Activated CD4-positive, alpha-beta memory T cell treated with anti-CD3 and anti-CD28 coated beads for 36 hours (primary cell): ENCODE results near the gene MRPS16. TPM values are rescaled to one million over a fixed set of nuclear protein-coding genes. Genes with fewer than 3 reads are reported as not detected.

Experiments used
- CTCF ChIA-PET: fragments of 350-600 bp; sonication (Branson Sonifier 250); formaldehyde crosslinking; loops from one replicate; lab custom pipeline; 2021; ENCODE audit warnings: antibody characterized with exemption, inconsistent platforms; lab: Charles Lee
- POLR2A ChIA-PET: fragments of 350-600 bp; sonication (Branson Sonifier 250); formaldehyde crosslinking; loops from one replicate; lab custom pipeline; 2021; ENCODE audit warnings: antibody characterized with exemption; lab: Charles Lee
- DNase-seq: peaks from one replicate; pipeline ENCODE4 v3.0.0-alpha.2; 2020
- H3K27ac Mint-ChIP-seq: one replicate; pipeline ENCODE4 v1.8.0; 2021; ENCODE audit warnings: mixed read lengths
- H3K27me3 Mint-ChIP-seq: one replicate; pipeline ENCODE4 v1.8.0; 2021; ENCODE audit warnings: mixed read lengths
- H3K36me3 Mint-ChIP-seq: one replicate; pipeline ENCODE4 v1.8.0; 2021; ENCODE audit warnings: mixed read lengths
- H3K4me1 Mint-ChIP-seq: one replicate; pipeline ENCODE4 v1.8.0; 2021; ENCODE audit warnings: low read depth, mixed read lengths
- H3K4me3 Mint-ChIP-seq: one replicate; pipeline ENCODE4 v1.8.0; 2021; ENCODE audit warnings: mild to moderate bottlenecking, mixed read lengths
- H3K9me3 Mint-ChIP-seq: one replicate; pipeline ENCODE4 v1.8.0; 2021; ENCODE audit warnings: mixed read lengths
- intact Hi-C: fragments of 100-400 bp; cut with micrococcal nuclease; formaldehyde crosslinking; loops from one replicate; pipeline ENCODE4 v1.15.1; 2023
- total RNA-seq, 2 experiments: library from RNA; stranded (reverse); gene quantifications; one replicate each; pipeline ENCODE4 v1.2.3, GENCODE V29; 2021

MRPS16 gene
- total RNA-seq: 100 to 1,000 TPM; 136 to 139 TPM

GRCh38 chr10:73252445-73253224 is at the start of gene MRPS16:
Gene MRPS16, minus strand, starts transcription at chr10:73252644. Its CDS starts 162 bp downstream, at chr10:73252482.
- Mint-ChIP-seq H3K27ac (peak within 1 kb of the TSS; percentile 98), H3K4me1 (peaks cover 38% of the 10 kb centered on the region), H3K4me3 (peak within 1 kb of the TSS; percentile 97), H3K36me3 (peaks cover 39% of the 10 kb centered on the region), H3K27me3 (no peaks in the 10 kb centered on the region), H3K9me3 (no peaks in the 10 kb centered on the region)
- intact Hi-C loops: loop anchor here (1.0 to 2.0 kb wide), 3 partner anchors 8 to 244 kb away; partner anchors contain the start of genes CFAP70 and PPP3CB
- ChIA-PET POLR2A (interaction anchor here (0.5 to 1.6 kb wide), 11 partner anchors 10 to 1004 kb away, joined by 3 to 6 read pairs (median 4); partner anchors contain the start of genes CFAP70 and P4HA1), CTCF (interaction anchor here (1.0 to 2.5 kb wide), 3 partner anchors 11 to 391 kb away, joined by 3 to 12 read pairs (median 6); no protein-coding TSS in a partner anchor)
- peak; percentile 96 for DNase-seq

- POLR2A ChIA-PET: no interaction called here
- Mint-ChIP-seq H3K4me3 (no peak overlapping the region), H3K9me3 (no peaks in the 10 kb centered on the region), H3K27me3 (peaks cover 1% of the 10 kb centered on the region), H3K36me3 (no peaks in the 10 kb centered on the region), H3K27ac (no peak overlapping the region), H3K4me1 (peaks cover 7% of the 10 kb centered on the region)
- intact Hi-C loops: no loop called here
- DNase-seq: no peak
- CTCF ChIA-PET: interaction anchor here (1.2 kb wide), 1 partner anchor 33 kb away, joined by 3 read pairs; no protein-coding TSS in a partner anchor
These were observed 44.5 kb upstream of the MRPS16 start for GRCh38 chr10:73296946-73297345.

- ChIA-PET POLR2A (no interaction called here), CTCF (no interaction called here)
- H3K36me3 Mint-ChIP-seq: peaks cover 12% of the 10 kb centered on the region
- H3K4me3 Mint-ChIP-seq: no peak overlapping the region
- intact Hi-C loops: no loop called here
- no peaks in the 10 kb centered on the region for H3K27me3 Mint-ChIP-seq
- peaks cover 7% of the 10 kb centered on the region for H3K4me1 Mint-ChIP-seq
- no peak for DNase-seq
- no peak overlapping the region for H3K27ac Mint-ChIP-seq
- H3K9me3 Mint-ChIP-seq: no peaks in the 10 kb centered on the region
These were observed 41.0 kb upstream of the MRPS16 start for GRCh38 chr10:73293461-73293860.

GRCh38 chr10:73289958-73290357 is 37.5 kb upstream of the MRPS16 start:
- ChIA-PET CTCF (no interaction called here), POLR2A (no interaction called here)
- Mint-ChIP-seq H3K36me3 (peaks cover 12% of the 10 kb centered on the region), H3K27ac (no peak overlapping the region), H3K4me1 (no peaks in the 10 kb centered on the region), H3K4me3 (no peak overlapping the region), H3K27me3 (no peaks in the 10 kb centered on the region), H3K9me3 (no peaks in the 10 kb centered on the region)
- intact Hi-C loops: no loop called here
- no peak for DNase-seq

- peaks cover 12% of the 10 kb centered on the region for H3K36me3 Mint-ChIP-seq
- no peak for DNase-seq
- no peak overlapping the region for H3K4me3 Mint-ChIP-seq
- no peaks in the 10 kb centered on the region for H3K9me3 Mint-ChIP-seq
- ChIA-PET CTCF (interaction anchor here (1.0 kb wide), 1 partner anchor 23 kb away, joined by 3 read pairs; no protein-coding TSS in a partner anchor), POLR2A (no interaction called here)
- H3K4me1 Mint-ChIP-seq: no peaks in the 10 kb centered on the region
- no peaks in the 10 kb centered on the region for H3K27me3 Mint-ChIP-seq
- no peak overlapping the region for H3K27ac Mint-ChIP-seq
- intact Hi-C loops: no loop called here
These were observed 35.0 kb upstream of the MRPS16 start for GRCh38 chr10:73287441-73287840.

GRCh38 chr10:73281097-73281496 is 28.7 kb upstream of the MRPS16 start:
- no peaks in the 10 kb centered on the region for H3K27me3 Mint-ChIP-seq
- H3K27ac Mint-ChIP-seq: no peak overlapping the region
- H3K36me3 Mint-ChIP-seq: no peaks in the 10 kb centered on the region
- intact Hi-C loops: no loop called here
- no peaks in the 10 kb centered on the region for H3K4me1 Mint-ChIP-seq
- ChIA-PET CTCF (no interaction called here), POLR2A (no interaction called here)
- H3K4me3 Mint-ChIP-seq: no peak overlapping the region
- H3K9me3 Mint-ChIP-seq: no peaks in the 10 kb centered on the region
- no peak for DNase-seq

DNA sequence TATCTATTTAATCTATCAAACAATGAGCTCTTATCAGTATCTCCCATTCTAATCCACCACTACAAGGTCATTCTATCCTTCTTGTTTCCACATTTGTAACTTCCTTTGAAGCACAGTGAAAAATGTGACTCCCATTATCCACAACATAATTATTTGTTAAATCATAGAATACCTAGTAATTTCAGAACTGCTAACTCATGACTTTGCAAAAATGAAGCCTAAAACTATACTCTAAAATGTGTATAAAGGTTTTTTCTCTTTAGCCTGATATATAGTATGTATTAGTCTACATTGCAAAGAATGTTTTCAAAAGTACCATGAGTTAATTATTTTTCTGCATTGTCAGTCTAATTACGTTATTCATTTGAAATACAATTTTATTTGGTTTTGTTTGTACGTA is 12.0 kb upstream of the MRPS16 start:
- H3K4me1 Mint-ChIP-seq: peaks cover 4% of the 10 kb centered on the region
- ChIA-PET CTCF (interaction anchor here (0.6 to 2.2 kb wide), 15 partner anchors 15 to 383 kb away, joined by 3 to 7 read pairs (median 3); partner anchors contain the start of gene DNAJC9), POLR2A (no interaction called here)
- no peaks in the 10 kb centered on the region for H3K27me3 Mint-ChIP-seq
- intact Hi-C loops: loop anchor here (1.0 kb wide), 1 partner anchor 380 kb away; no protein-coding TSS in a partner anchor
- H3K36me3 Mint-ChIP-seq: no peaks in the 10 kb centered on the region
- DNase-seq: no peak
- no peaks in the 10 kb centered on the region for H3K9me3 Mint-ChIP-seq
- no peak overlapping the region for H3K27ac Mint-ChIP-seq
- no peak overlapping the region for H3K4me3 Mint-ChIP-seq

GRCh38 chr10:73263693-73264347 is 11.4 kb upstream of the MRPS16 start:
- H3K36me3 Mint-ChIP-seq: no peaks in the 10 kb centered on the region
- H3K9me3 Mint-ChIP-seq: peaks cover 6% of the 10 kb centered on the region
- intact Hi-C loops: loop anchor here (1.0 kb wide), 1 partner anchor 380 kb away; no protein-coding TSS in a partner anchor
- CTCF ChIA-PET: interaction anchor here (0.6 to 2.2 kb wide), 16 partner anchors 11 to 384 kb away, joined by 3 to 7 read pairs (median 4); partner anchors contain the start of gene DNAJC9
- no peaks in the 10 kb centered on the region for H3K27me3 Mint-ChIP-seq
- H3K4me3 Mint-ChIP-seq: no peak overlapping the region
- POLR2A ChIA-PET: interaction anchor here (1.0 kb wide), 1 partner anchor 17 kb away, joined by 3 read pairs; the partner anchor contains the start of gene DNAJC9
- no peak overlapping the region for H3K27ac Mint-ChIP-seq
- peaks cover 4% of the 10 kb centered on the region for H3K4me1 Mint-ChIP-seq
- DNase-seq: no peak

DNA sequence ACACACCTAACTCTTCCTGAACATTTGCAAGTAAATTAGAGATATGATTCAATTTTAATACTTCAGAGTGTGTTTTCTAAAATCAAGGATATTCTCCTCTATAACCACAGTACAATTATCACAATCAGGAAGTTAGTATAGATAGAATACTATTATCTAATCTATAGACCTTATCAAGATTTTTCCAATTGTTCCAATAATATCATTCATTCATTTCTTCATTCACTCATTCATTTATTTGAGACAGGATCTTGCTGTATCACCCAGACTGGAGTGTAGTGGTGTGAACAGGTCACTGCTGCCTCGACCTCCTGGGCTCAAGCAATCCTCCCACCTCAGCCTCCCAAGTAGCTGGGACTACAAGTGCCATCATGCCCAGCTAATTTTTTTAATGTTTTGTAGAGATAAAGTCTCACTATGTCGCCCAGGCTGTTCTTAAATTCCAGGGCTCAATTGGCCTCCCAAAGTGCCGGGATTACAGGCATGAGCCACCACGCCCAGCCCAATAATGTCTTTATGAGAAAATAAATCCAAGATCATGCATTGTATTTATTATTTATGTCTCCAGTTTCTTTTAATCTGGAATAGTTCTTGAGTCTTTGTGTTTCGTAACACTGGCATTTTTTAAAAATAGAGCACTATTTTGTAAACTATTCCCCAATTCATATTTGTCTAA is 10.6 kb upstream of the MRPS16 start:
- Mint-ChIP-seq H3K27ac (no peak overlapping the region), H3K36me3 (no peaks in the 10 kb centered on the region), H3K4me3 (no peak overlapping the region), H3K27me3 (no peaks in the 10 kb centered on the region), H3K4me1 (peaks cover 4% of the 10 kb centered on the region), H3K9me3 (peaks cover 11% of the 10 kb centered on the region)
- no peak for DNase-seq
- CTCF ChIA-PET: interaction anchor here (1.1 to 2.2 kb wide), 7 partner anchors 10 to 382 kb away, joined by 3 to 7 read pairs (median 4); partner anchors contain the start of gene DNAJC9
- POLR2A ChIA-PET: interaction anchor here (0.9 to 1.0 kb wide), 2 partner anchors 11 to 16 kb away, joined by 3 read pairs; partner anchors contain the start of genes DNAJC9 and MRPS16
- intact Hi-C loops: no loop called here

DNA sequence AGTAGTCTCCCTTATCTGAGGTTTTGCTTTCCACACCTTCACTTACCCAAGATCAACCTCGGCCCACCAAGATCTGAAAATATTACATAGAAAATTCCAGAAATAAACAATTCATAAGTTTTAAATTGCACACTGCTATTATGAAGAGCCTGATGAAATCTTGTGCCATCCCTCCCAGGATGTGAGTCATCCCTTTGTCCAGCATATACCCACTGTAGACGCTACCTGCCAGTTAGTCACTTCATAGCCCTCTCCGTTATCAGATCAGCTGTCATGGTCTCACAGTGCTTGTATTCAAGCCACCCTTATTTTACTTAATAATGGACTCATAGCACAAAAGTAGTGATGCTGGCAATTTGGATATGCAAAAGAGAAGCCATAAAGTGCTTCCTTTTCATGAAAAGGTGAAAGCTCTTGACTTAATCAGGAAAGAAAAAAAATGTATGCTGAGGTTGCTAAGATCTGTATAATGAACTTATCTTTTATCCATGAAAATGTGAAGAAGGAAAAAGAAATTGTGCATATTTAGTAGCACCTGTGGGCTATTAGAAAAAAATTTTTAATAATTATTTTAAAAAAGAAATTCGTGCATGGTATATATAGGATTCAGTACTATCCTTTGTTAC is 9.8 kb upstream of the MRPS16 start:
- DNase-seq: no peak
- Mint-ChIP-seq H3K4me3 (no peak overlapping the region), H3K27me3 (no peaks in the 10 kb centered on the region), H3K9me3 (peaks cover 11% of the 10 kb centered on the region), H3K27ac (no peak overlapping the region), H3K4me1 (peaks cover 4% of the 10 kb centered on the region), H3K36me3 (no peaks in the 10 kb centered on the region)
- ChIA-PET POLR2A (interaction anchor here (0.9 kb wide), 1 partner anchor 10 kb away, joined by 3 read pairs; the partner anchor contains the start of gene MRPS16), CTCF (no interaction called here)
- intact Hi-C loops: no loop called here

GRCh38 chr10:73261362-73261995 is 9.0 kb upstream of the MRPS16 start:
- CTCF ChIA-PET: no interaction called here
- intact Hi-C loops: no loop called here
- Mint-ChIP-seq H3K27ac (no peak overlapping the region), H3K4me3 (no peak overlapping the region), H3K27me3 (no peaks in the 10 kb centered on the region), H3K36me3 (no peaks in the 10 kb centered on the region), H3K4me1 (peaks cover 4% of the 10 kb centered on the region), H3K9me3 (peaks cover 11% of the 10 kb centered on the region)
- DNase-seq: no peak
- POLR2A ChIA-PET: no interaction called here
